Endothelial cell of umbilical vein (primary cell): ENCODE results near the gene CORO2B. TPM values are rescaled to one million over a fixed set of nuclear protein-coding genes. Genes with fewer than 3 reads are reported as not detected.

Experiments
- BruUV-seq: library from RNA; stranded (reverse); fragments of 400-500 nt; replicated peaks from 2 replicates; lab custom pipeline; 2021; lab: Mats Ljungman, UMichigan
- CTCF ChIA-PET: fragments of 300-600, 350-600 bp; sonication (Branson Sonifier 250); formaldehyde crosslinking; loops from one replicate; lab custom pipeline; 2021; ENCODE audit warnings: antibody characterized with exemption, inconsistent platforms; lab: Charles Lee
- POLR2A ChIA-PET: fragments of 300-600, 350-600 bp; sonication (Branson Sonifier 250); formaldehyde crosslinking; loops from one replicate; lab custom pipeline; 2021; ENCODE audit warnings: antibody characterized with exemption, inconsistent platforms; lab: Charles Lee
- DNase-seq: peaks from one replicate; pipeline ENCODE4 v3.0.0-alpha.2; 2011; ENCODE audit warnings: low read depth, low spot score
- FAIRE-seq: peaks from 2 replicates; lab custom pipeline; 2011; peaks lifted over from hg19 to GRCh38; lab: Jason Lieb, UNC
- H2AFZ ChIP-seq: 2 replicates; pipeline ENCODE4 v1.6.0; 2012; ENCODE audit warnings: low read depth, low read length, control low read depth, inconsistent platforms
- H3K27ac ChIP-seq: 2 replicates; pipeline ENCODE4 v1.5.1; 2011; ENCODE audit warnings: low read depth, mild to moderate bottlenecking, control low read depth, low read length, moderate library complexity; ENCODE audit not compliant: insufficient read depth
- H3K27me3 ChIP-seq, 2 experiments: 2 replicates each; pipeline versions ENCODE4 v1.6.0 to v1.6.1; 2011; ENCODE audit warnings: low read length in 2 of 2, mixed read lengths in 1 of 2; ENCODE audit not compliant: control insufficient read depth in 2 of 2, insufficient read depth in 2 of 2
- H3K36me3 ChIP-seq, 2 experiments: 2 replicates in 1 of 2; 3 replicates in 1 of 2; pipeline ENCODE4 v1.5.1; 2011; ENCODE audit warnings: low read length in 2 of 2, mild to moderate bottlenecking in 1 of 2, moderate library complexity in 1 of 2; ENCODE audit not compliant: control insufficient read depth in 2 of 2, insufficient read depth in 2 of 2; ENCODE audit errors: extremely low read depth in 1 of 2
- H3K4me1 ChIP-seq: 3 replicates; pipeline ENCODE4 v1.5.1; 2011; ENCODE audit warnings: mild to moderate bottlenecking, low read length; ENCODE audit not compliant: control insufficient read depth, insufficient read depth; ENCODE audit errors: extremely low read depth
- H3K4me2 ChIP-seq: 2 replicates; pipeline ENCODE4 v1.6.1; 2011; ENCODE audit warnings: low read length, control low read depth, mixed read lengths; ENCODE audit not compliant: insufficient read depth
- H3K4me3 ChIP-seq, 3 experiments: fragments of 200-600 bp in 1 of 3; sonication (generic), shearing (Covaris generic) in 1 of 3; replicated peaks in 1 of 3; 2 replicates each; pipeline ENCODE4 v1.5.1; 2011 to 2016; ENCODE audit warnings: control low read depth in 3 of 3, low read length in 3 of 3, mild to moderate bottlenecking in 2 of 3, inconsistent platforms in 1 of 3, low read depth in 1 of 3, moderate library complexity in 1 of 3; ENCODE audit not compliant: insufficient read depth in 1 of 3
- H3K79me2 ChIP-seq: 2 replicates; pipeline ENCODE4 v1.6.0; 2012; ENCODE audit warnings: low read length, inconsistent platforms; ENCODE audit not compliant: control insufficient read depth, insufficient read depth
- H3K9ac ChIP-seq: replicated peaks from 2 replicates; pipeline ENCODE3; 2011; ENCODE audit warnings: low read length, control low read depth; ENCODE audit not compliant: insufficient read depth; ENCODE audit errors: extremely low read depth
- H3K9me1 ChIP-seq: replicated peaks from 3 replicates; pipeline ENCODE4 v1.6.0; 2011; ENCODE audit warnings: mild to moderate bottlenecking, low read length; ENCODE audit not compliant: control insufficient read depth, insufficient read depth; ENCODE audit errors: extremely low read depth
- H3K9me3 ChIP-seq: replicated peaks from 2 replicates; pipeline ENCODE4 v1.5.1; 2012; ENCODE audit warnings: low read length, inconsistent platforms; ENCODE audit not compliant: control insufficient read depth, insufficient read depth
- H4K20me1 ChIP-seq: replicated peaks from 2 replicates; pipeline ENCODE3; 2011; ENCODE audit warnings: mild to moderate bottlenecking, low read length; ENCODE audit not compliant: control insufficient read depth, insufficient read depth; ENCODE audit errors: extremely low read depth
- CTCF ChIP-seq, 2 donors: IDR thresholded peaks; 1 replicate in 1 of 2; 2 replicates in 1 of 2; pipeline ENCODE4 v1.5.1; 2011; ENCODE audit warnings: low read length in 2 of 2, mild to moderate bottlenecking in 2 of 2, moderate library complexity in 2 of 2, control low read depth in 1 of 2, inconsistent platforms in 1 of 2, low read depth in 1 of 2; ENCODE audit not compliant: insufficient read depth in 1 of 2; ENCODE audit errors: extremely low read depth in 1 of 2
- EZH2 ChIP-seq: IDR thresholded peaks from 2 replicates; pipeline ENCODE4 v1.6.1; 2012; ENCODE audit warnings: borderline replicate concordance, low read depth, mild to moderate bottlenecking, moderate library complexity, low read length, inconsistent platforms; ENCODE audit not compliant: severe bottlenecking
- FOS ChIP-seq: IDR thresholded peaks from 2 replicates; pipeline ENCODE4 v1.6.1; 2011; ENCODE audit warnings: mild to moderate bottlenecking, low read length, moderate library complexity, borderline replicate concordance; ENCODE audit not compliant: insufficient read depth
- GATA2 ChIP-seq: IDR thresholded peaks from 2 replicates; pipeline ENCODE4 v1.7.0; 2011; ENCODE audit warnings: low read depth, mild to moderate bottlenecking, moderate library complexity, mixed read lengths, low read length; ENCODE audit not compliant: insufficient read length, insufficient read depth
- JUN ChIP-seq: IDR thresholded peaks from 2 replicates; pipeline ENCODE4 v1.6.1; 2011; ENCODE audit warnings: borderline replicate concordance, low read depth; ENCODE audit not compliant: insufficient read length, insufficient read depth
- MAX ChIP-seq: IDR thresholded peaks from 2 replicates; pipeline ENCODE4 v1.6.1; 2011; ENCODE audit not compliant: insufficient read depth, insufficient read length
- POLR2A ChIP-seq: IDR thresholded peaks from 2 replicates; pipeline ENCODE4 v1.6.1; 2012; ENCODE audit warnings: low read depth, mild to moderate bottlenecking, control low read depth, low read length
- POLR2AphosphoS5 ChIP-seq: IDR thresholded peaks from 2 replicates; pipeline ENCODE4 v1.6.1; 2012; ENCODE audit warnings: low read depth, mild to moderate bottlenecking, control low read depth, low read length, moderate library complexity; ENCODE audit not compliant: insufficient read depth
- dilution Hi-C: fragments of 300-500 bp; cut with MboI; formaldehyde crosslinking; loops from one replicate; pipeline ENCODE4 v1.15.0; 2019; ENCODE audit warnings: low sequenced_read_pairs; ENCODE audit not compliant: extremely low pct_ligation_motif_present
- intact Hi-C: fragments of 100-400 bp; cut with micrococcal nuclease; formaldehyde crosslinking; loops from one replicate; pipeline ENCODE4 v1.10.0; 2022
- polyA plus RNA-seq, 4 experiments: library from polyadenylated mRNA; depleted of rRNA in 3 of 4; stranded (reverse) in 3 of 4; unstranded in 1 of 4; fragments of >200 nt; gene quantifications; 2 replicates each; pipeline versions ENCODE4 v1.2.1 to v1.2.3, GENCODE V29; 2011 to 2012; ENCODE audit warnings: missing spikeins in 1 of 4
- total RNA-seq: library from RNA; stranded (reverse); gene quantifications from 2 replicates; pipeline ENCODE4 v1.2.3, GENCODE V29; 2021

CORO2B gene
- total and polyA plus RNA-seq, 2 donors (not counting 3 experiments of a cell fraction or from before 2014, with no cell fraction given): 2.4 to 3.7 TPM

DNA sequence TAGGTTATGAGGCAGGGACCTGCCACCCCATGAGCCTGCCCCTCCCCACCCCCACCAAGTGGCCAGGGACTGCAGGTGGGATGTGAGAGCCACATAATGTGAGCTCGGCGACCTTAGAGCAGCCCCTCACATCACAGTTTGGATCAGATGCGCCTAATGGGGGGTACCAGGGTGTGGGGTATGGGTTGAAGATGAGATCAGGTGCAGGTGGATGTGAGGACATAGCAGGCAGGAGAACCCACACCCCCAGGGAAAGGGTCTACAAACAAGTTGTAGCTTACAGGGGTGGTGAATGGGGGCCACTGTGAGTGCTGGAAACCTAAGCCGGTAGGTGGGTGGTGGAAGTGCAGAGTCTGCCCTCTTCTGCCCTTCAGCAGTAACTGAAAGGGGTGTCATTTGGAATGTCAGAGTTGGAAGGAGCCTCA lies 94.0 kb downstream of the CORO2B start:
- ChIA-PET CTCF (interaction anchor here (0.8 to 14.4 kb wide), 15 partner anchors 11 to 420 kb away, joined by 3 to 728 read pairs (median 7); no protein-coding TSS in a partner anchor), POLR2A (no interaction called here)
- no peak for DNase-seq
- intact Hi-C loops: no loop called here
- Histone ChIP-seq H3K79me2 (no peaks in the 10 kb centered on the region), H3K4me2 (no peak overlapping the region), H3K4me3 (no peak overlapping the region), H3K27ac (no peak overlapping the region), H3K9me3 (no peaks in the 10 kb centered on the region), H4K20me1 (no peaks in the 10 kb centered on the region), H3K36me3 (no peaks in the 10 kb centered on the region), H3K9me1 (no peaks in the 10 kb centered on the region), H3K27me3 (peaks cover 0 to 10% of the 10 kb centered on the region in 2 experiments), H3K4me1 (no peaks in the 10 kb centered on the region), H3K9ac (no peak overlapping the region), H2AFZ (no peak overlapping the region)
- BruUV-seq: no TSS peak
- dilution Hi-C loops: no loop called here
- TF ChIP-seq FOS (no peak), MAX (no peak), GATA2 (no peak), POLR2A (no peak), POLR2AphosphoS5 (no peak), CTCF (IDR thresholded peaks at IDR 0.05; ENCODE audit: extremely low read depth in 1 of 2, insufficient read depth in 1 of 2, low read depth in 1 of 2, low read length in 2 of 2) (peak in 1 of 2 donors; percentile 30), JUN (no peak), EZH2 (no peak)
- FAIRE-seq: no peak
